Sigmoid colon (tissue), 7 donors: ENCODE measurements around the gene LRP1. TPM values are rescaled to one million over a fixed set of nuclear protein-coding genes. Genes with fewer than 3 reads are reported as not detected.

ENCODE experiments used
- DNase-seq: peaks from one replicate; pipeline ENCODE4 v3.0.0-alpha.2; 2019
- H3K27ac ChIP-seq, 4 donors: fragments of 200-600 bp; sonication (generic); one replicate each; pipeline ENCODE4 v1.5.1; 2016 to 2019; ENCODE audit warnings: mild to moderate bottlenecking in 1 of 4
- H3K27me3 ChIP-seq, 3 donors: fragments of 200-600 bp; sonication (generic); one replicate each; pipeline ENCODE4 v1.5.1; 2019; ENCODE audit warnings: mild to moderate bottlenecking in 1 of 3
- H3K36me3 ChIP-seq, 4 donors: fragments of 200-600 bp; sonication (generic); one replicate each; pipeline ENCODE4 v1.5.1; 2016 to 2019
- H3K4me1 ChIP-seq, 4 donors: fragments of 200-600 bp; sonication (generic); one replicate each; pipeline ENCODE4 v1.5.1; 2017 to 2019
- H3K4me3 ChIP-seq, 4 donors: fragments of 200-600 bp; sonication (generic); one replicate each; pipeline ENCODE4 v1.5.1; 2017 to 2019; ENCODE audit warnings: mild to moderate bottlenecking in 2 of 4, moderate library complexity in 1 of 4
- H3K9me3 ChIP-seq, 4 donors: fragments of 200-600 bp in 3 of 4; sonication (generic) in 3 of 4; one replicate each; pipeline versions ENCODE4 v1.5.1 to v1.6.1; 2013 to 2019
- EP300 ChIP-seq, 4 donors: sonication (generic); formaldehyde crosslinking; IDR thresholded peaks; one replicate each; pipeline ENCODE4 v1.6.1; 2017; ENCODE audit warnings: antibody characterized with exemption in 4 of 4
- POLR2A ChIP-seq, 2 donors: fragments of 450-650 bp; IDR thresholded peaks; one replicate each; pipeline ENCODE4 v1.6.1; 2016; ENCODE audit warnings: antibody characterized with exemption in 2 of 2, mild to moderate bottlenecking in 2 of 2, moderate library complexity in 2 of 2
- POLR2AphosphoS5 ChIP-seq, 4 donors: sonication (generic); formaldehyde crosslinking; IDR thresholded peaks; one replicate each; pipeline ENCODE4 v1.6.1; 2017; ENCODE audit warnings: antibody characterized with exemption in 4 of 4
- WGBS, 2 donors: extraction: QIAGEN DNeasy Blood & Tissue Kit; methylation state at CpG; one replicate each; pipeline ENCODE4 v1.1.7; 2013; 5-methylcytosine and 5-hydroxymethylcytosine counted together
- intact Hi-C: fragments of 100-400 bp; cut with DNase I; formaldehyde crosslinking; loops from one replicate; pipeline ENCODE4 v1.15.1; 2023
- polyA plus RNA-seq, 3 donors: library from polyadenylated mRNA; stranded (reverse); fragments of 200-250 nt; gene quantifications; one replicate each; pipeline ENCODE4 v1.2.3, GENCODE V29; 2013
- total RNA-seq, 4 donors: library from RNA; depleted of rRNA; stranded (reverse); fragments of >200 nt; gene quantifications; one replicate each; pipeline ENCODE4 v1.1.0, GENCODE V29; 2016
- TF ChIP-seq, protein P1 (sequence below), 4 experiments: fragments of 450-650 bp in 3 of 4; fragments of 200-600 bp in 1 of 4; IDR thresholded peaks; one replicate each; pipeline ENCODE4 v1.5.1; 2016 to 2019; ENCODE audit warnings: antibody characterized with exemption in 4 of 4, mild to moderate bottlenecking in 3 of 4, moderate library complexity in 2 of 4
- donor health status: healthy with polysubstance abuse.
- donor health status: Bipolar disorder and iron deficiency.
- donor health status: healthy.

LRP1 gene
- total and polyA plus RNA-seq, 7 donors: 11.4 to 262 (median 147) TPM

DNA sequence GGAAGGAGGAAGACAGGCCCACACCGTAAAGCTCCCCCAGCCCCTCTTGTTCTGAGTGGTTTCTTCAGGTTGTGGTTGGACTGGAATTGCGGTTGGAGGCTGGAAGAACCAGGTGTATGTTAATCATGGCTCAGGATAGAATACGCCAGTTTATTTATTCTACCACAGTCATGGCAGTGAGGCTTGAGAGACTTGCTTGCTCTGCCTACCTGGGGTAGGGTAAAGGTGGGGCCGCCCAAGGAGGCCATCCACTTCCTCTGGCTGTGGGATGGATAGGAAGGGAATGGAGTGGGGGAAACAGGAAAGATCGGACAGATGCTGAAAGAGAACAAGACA lies 109.3 kb downstream of the LRP1 start:
- WGBS, 2 donors: 16 to 32% methylated on average over 5 of the region's 5 CpGs
- Histone ChIP-seq H3K27me3 (peaks cover 50 to 74% (median 70%) of the 10 kb centered on the region in 3 donors), H3K4me3 (no peak overlapping the region), H3K36me3 (peaks cover 3 to 25% (median 12%) of the 10 kb centered on the region in 4 donors), H3K9me3 (no peaks in the 10 kb centered on the region), H3K4me1 (peaks cover 0 to 51% (median 46%) of the 10 kb centered on the region in 4 donors), H3K27ac (no peak overlapping the region)
- no peak for DNase-seq
- intact Hi-C loops: loop anchor here (5.0 kb wide), 1 partner anchor 165 kb away; no protein-coding TSS in a partner anchor
- no peak for TF ChIP-seq POLR2A (IDR thresholded peaks at IDR 0.05)
- TF ChIP-seq EP300 (IDR thresholded peaks at IDR 0.05): no peak
- TF ChIP-seq POLR2AphosphoS5 (IDR thresholded peaks at IDR 0.05): no peak
- TF ChIP-seq, protein P1, sequence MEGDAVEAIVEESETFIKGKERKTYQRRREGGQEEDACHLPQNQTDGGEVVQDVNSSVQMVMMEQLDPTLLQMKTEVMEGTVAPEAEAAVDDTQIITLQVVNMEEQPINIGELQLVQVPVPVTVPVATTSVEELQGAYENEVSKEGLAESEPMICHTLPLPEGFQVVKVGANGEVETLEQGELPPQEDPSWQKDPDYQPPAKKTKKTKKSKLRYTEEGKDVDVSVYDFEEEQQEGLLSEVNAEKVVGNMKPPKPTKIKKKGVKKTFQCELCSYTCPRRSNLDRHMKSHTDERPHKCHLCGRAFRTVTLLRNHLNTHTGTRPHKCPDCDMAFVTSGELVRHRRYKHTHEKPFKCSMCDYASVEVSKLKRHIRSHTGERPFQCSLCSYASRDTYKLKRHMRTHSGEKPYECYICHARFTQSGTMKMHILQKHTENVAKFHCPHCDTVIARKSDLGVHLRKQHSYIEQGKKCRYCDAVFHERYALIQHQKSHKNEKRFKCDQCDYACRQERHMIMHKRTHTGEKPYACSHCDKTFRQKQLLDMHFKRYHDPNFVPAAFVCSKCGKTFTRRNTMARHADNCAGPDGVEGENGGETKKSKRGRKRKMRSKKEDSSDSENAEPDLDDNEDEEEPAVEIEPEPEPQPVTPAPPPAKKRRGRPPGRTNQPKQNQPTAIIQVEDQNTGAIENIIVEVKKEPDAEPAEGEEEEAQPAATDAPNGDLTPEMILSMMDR (IDR thresholded peaks at IDR 0.05): no peak

DNA sequence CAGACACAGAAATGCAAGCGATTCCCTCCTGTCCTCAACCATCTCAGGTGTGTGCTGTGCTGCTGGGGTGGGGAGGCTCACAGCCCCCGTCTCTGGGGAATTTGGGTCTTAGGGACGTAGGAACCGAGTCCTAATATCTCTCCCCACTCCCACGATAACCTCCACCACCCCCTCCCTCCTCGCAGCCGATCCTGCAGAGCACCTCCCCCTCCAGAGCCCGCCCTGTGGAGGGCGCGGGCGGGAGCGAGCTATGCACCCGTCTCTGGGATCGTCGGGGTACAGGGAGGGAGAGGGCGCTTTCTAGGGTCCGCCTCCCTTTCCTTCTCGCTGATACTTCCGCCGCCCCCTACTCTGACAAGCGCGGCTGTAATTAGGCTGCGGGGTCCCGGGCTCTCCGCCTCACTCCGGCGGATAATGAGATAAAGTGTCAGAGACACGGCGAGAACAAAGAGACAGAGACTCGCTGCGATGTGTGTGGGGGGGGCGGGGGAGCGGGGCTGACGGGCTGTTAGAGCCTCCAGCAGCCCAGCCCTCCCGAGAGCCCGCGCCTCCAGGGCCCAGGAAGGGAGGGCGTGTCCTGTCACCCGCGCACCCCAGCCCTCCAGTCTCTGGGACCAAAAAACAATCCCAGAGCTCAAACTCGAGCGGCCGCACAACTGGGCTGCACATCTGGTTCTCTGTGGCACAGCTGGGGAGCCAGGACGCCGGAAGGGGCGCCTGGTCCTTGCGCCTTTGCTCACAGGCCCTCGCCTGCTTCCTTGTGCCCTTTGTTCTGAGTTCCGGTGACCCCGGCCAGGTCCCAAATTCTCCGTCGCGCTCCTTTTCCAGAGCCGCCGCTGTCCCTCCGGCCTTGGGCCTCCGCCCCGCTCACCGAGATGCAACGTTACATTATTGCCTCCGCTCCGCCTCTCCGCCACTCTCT lies 109.9 kb downstream of the LRP1 start:
- H3K27me3 ChIP-seq: peaks cover 55 to 80% (median 76%) of the 10 kb centered on the region in 3 donors
- DNase-seq: peak; percentile 67

DNA sequence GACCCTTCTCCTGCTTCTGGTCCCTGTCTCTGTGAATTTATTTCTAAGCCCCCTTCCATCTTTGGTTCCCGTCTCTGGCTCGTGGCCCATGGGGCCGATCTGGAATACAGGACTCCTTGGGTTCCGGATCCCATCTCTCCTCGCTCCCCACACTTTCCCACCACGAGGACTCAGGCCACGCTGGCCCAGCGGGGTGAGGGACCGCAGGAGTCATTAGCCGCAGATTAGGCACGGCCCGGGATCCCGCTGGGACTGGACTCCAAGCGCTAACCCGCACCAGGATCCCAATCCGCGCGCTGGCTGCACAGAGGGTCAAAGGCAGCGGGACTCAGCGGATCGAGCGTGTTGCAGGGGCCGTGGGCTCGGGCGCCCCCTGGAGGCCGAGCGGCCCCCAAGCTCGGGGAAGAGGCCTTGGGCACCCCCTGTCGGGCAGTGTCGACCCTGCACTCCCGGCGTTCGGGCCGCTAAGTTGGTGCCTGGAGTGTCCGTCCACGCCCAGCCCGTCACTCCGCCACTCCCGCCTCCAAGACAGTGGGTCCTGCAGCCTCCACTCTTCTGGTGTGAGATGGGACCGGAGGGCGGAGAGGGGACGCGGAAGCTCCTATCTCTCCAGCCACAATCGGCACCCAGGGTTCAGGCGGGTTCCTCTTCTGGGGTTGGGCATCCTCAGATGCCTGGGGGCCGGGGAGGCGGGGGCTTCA lies 110.7 kb downstream of the LRP1 start:
- TF ChIP-seq, protein P1 (IDR thresholded peaks at IDR 0.05): peak; percentile 100
- TF ChIP-seq EP300 (IDR thresholded peaks at IDR 0.05): no peak
- peak in 2 of 4 donors; percentile 41 to 50 for TF ChIP-seq POLR2AphosphoS5 (IDR thresholded peaks at IDR 0.05)
- peaks cover 60 to 88% (median 84%) of the 10 kb centered on the region in 3 donors for H3K27me3 ChIP-seq
- intact Hi-C loops: loop anchor here (1.0 to 5.0 kb wide), 2 partner anchors 25 to 167 kb away; no protein-coding TSS in a partner anchor

More for the DNA sequence above, 109.9 kb downstream of the LRP1 start:
- TF ChIP-seq POLR2A (IDR thresholded peaks at IDR 0.05) (no peak), POLR2AphosphoS5 (IDR thresholded peaks at IDR 0.05) (no peak), EP300 (IDR thresholded peaks at IDR 0.05) (no peak)
- TF ChIP-seq, protein P1 (IDR thresholded peaks at IDR 0.05): no peak
- Histone ChIP-seq H3K4me1 (peaks cover 0 to 58% (median 52%) of the 10 kb centered on the region in 4 donors), H3K9me3 (no peaks in the 10 kb centered on the region), H3K4me3 (peak overlapping the region; percentile 26 to 50 (median 44)), H3K36me3 (peaks cover 0 to 18% (median 6%) of the 10 kb centered on the region in 4 donors), H3K27ac (peak overlapping the region in 1 of 4 donors; percentile 38)
- WGBS, 2 donors: 2 to 4% methylated on average over 63 of the region's 63 CpGs
- intact Hi-C loops: loop anchor here (5.0 kb wide), 1 partner anchor 166 kb away; no protein-coding TSS in a partner anchor

DNA sequence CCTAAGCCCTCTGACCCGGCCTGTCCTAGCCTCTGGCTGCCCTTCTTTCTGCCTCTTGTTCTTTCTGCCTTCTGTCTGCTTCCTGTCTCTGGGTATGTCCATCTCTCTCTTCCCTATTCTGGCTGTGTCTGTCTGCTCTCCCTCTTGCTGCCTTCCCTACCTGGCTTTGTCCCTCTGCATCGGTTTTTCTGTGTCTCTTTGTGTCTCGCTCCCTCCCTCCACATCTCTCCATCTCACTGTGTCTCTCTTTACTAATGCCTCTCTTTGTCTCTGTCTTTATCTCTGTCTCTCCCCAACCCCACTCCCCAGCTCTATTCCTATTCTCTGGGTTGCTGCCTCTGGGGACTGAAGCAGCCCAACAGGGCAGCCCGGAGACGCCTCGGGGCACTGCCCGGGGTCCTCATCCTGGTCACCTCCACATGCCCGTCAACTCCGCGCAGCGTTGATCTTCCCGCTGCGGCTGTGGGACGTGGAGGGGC lies 111.3 kb downstream of the LRP1 start:
- Histone ChIP-seq H3K4me1 (peaks cover 0 to 67% (median 58%) of the 10 kb centered on the region in 4 donors), H3K27me3 (peaks cover 66 to 95% (median 90%) of the 10 kb centered on the region in 3 donors), H3K27ac (peak overlapping the region in 1 of 4 donors; percentile 32), H3K36me3 (peaks cover 0 to 4% (median 0%) of the 10 kb centered on the region in 4 donors), H3K4me3 (peak overlapping the region; percentile 15 to 54 (median 46)), H3K9me3 (no peaks in the 10 kb centered on the region)
- 4 to 6% methylated on average over 14 of the region's 14 CpGs for WGBS, 2 donors
- no peak for DNase-seq
- TF ChIP-seq POLR2AphosphoS5 (IDR thresholded peaks at IDR 0.05): no peak
- TF ChIP-seq EP300 (IDR thresholded peaks at IDR 0.05): no peak
- no peak for TF ChIP-seq POLR2A (IDR thresholded peaks at IDR 0.05)
- TF ChIP-seq, protein P1 (IDR thresholded peaks at IDR 0.05): no peak
- intact Hi-C loops: loop anchor here (1.0 to 5.0 kb wide), 2 partner anchors 25 to 167 kb away; no protein-coding TSS in a partner anchor

More for the DNA sequence above, 110.7 kb downstream of the LRP1 start:
- no peaks in the 10 kb centered on the region for H3K9me3 ChIP-seq
- peaks cover 0 to 10% (median 2%) of the 10 kb centered on the region in 4 donors for H3K36me3 ChIP-seq
- peaks cover 0 to 66% (median 58%) of the 10 kb centered on the region in 4 donors for H3K4me1 ChIP-seq
- peak; percentile 93 for DNase-seq
- WGBS, 2 donors: 1 to 2% methylated on average over 47 of the region's 47 CpGs
- H3K27ac ChIP-seq: peak overlapping the region in 1 of 4 donors; percentile 38
- peak overlapping the region; percentile 26 to 50 (median 44) for H3K4me3 ChIP-seq
